Fibroblast of lung (primary cell): ENCODE data around the gene PDCD1LG2.

Source experiments
- EZH2 ChIP-seq: IDR thresholded peaks from 2 replicates; pipeline ENCODE4 v1.5.1; 2012; ENCODE audit warnings: low read length, control low read depth, mild to moderate bottlenecking; ENCODE audit errors: missing control alignments
- TF ChIP-seq, protein P1 (sequence below), 2 donors: IDR thresholded peaks in 1 of 2; conservative IDR thresholded peaks in 1 of 2; 1 replicate in 1 of 2; 2 replicates in 1 of 2; pipeline ENCODE4 v1.5.1; 2011 to 2012; ENCODE audit warnings: low read length in 2 of 2, control low read depth in 1 of 2, inconsistent platforms in 1 of 2, low read depth in 1 of 2, mild to moderate bottlenecking in 1 of 2

DNA sequence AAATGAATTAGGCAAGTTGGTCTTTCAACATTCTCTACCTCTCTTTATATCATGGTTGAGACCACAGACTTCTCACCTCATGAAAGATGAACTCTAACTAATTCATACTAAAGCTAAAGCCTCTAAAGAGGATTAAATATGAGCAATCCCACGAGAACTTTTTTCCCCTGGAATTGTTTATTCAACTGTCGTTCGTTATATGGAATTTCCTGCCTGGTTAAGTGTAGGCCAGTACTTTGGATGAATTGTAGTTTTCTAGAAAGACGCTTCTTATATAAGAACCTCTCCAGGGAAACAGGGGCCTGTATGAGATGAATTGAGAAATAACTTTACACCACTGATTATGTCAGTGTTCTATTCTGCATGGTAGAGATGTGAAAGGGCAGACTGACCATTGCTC lies 42.9 kb downstream of the PDCD1LG2 start:
- TF ChIP-seq, protein P1, sequence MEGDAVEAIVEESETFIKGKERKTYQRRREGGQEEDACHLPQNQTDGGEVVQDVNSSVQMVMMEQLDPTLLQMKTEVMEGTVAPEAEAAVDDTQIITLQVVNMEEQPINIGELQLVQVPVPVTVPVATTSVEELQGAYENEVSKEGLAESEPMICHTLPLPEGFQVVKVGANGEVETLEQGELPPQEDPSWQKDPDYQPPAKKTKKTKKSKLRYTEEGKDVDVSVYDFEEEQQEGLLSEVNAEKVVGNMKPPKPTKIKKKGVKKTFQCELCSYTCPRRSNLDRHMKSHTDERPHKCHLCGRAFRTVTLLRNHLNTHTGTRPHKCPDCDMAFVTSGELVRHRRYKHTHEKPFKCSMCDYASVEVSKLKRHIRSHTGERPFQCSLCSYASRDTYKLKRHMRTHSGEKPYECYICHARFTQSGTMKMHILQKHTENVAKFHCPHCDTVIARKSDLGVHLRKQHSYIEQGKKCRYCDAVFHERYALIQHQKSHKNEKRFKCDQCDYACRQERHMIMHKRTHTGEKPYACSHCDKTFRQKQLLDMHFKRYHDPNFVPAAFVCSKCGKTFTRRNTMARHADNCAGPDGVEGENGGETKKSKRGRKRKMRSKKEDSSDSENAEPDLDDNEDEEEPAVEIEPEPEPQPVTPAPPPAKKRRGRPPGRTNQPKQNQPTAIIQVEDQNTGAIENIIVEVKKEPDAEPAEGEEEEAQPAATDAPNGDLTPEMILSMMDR (conservative IDR thresholded peaks at IDR 0.05 in 1 of 2, IDR thresholded peaks at IDR 0.05 in 1 of 2; ENCODE audit: low read depth in 1 of 2, low read length in 2 of 2): no peak
- TF ChIP-seq EZH2: no peak
